MM.1S (cell line): Measurements from ENCODE around the gene PTCHD4.
"Not testable (repeated sequence)": the region's sequence is repeated elsewhere in the genome, so short reads cannot be mapped to it uniquely, and the experiment has no call there.

Source experiments
- EZH2 ChIP-seq: fragments of 300-600 bp; sonication (generic); optimal IDR thresholded peaks from 2 replicates; pipeline ENCODE3; 2017; ENCODE audit warnings: low read depth, mild to moderate bottlenecking, antibody characterized with exemption, low read length, mixed read lengths
- EZH2phosphoT487 ChIP-seq: fragments of 300-600 bp; sonication (generic); IDR thresholded peaks from 2 replicates; pipeline ENCODE4 v1.6.1; 2018; ENCODE audit warnings: antibody characterized with exemption, low read length
- TF ChIP-seq, protein P1 (sequence below): fragments of 300-600 bp; sonication (generic); IDR thresholded peaks from 2 replicates; pipeline ENCODE4 v1.5.1; 2016; ENCODE audit warnings: antibody characterized with exemption, low read length, mixed read lengths

DNA sequence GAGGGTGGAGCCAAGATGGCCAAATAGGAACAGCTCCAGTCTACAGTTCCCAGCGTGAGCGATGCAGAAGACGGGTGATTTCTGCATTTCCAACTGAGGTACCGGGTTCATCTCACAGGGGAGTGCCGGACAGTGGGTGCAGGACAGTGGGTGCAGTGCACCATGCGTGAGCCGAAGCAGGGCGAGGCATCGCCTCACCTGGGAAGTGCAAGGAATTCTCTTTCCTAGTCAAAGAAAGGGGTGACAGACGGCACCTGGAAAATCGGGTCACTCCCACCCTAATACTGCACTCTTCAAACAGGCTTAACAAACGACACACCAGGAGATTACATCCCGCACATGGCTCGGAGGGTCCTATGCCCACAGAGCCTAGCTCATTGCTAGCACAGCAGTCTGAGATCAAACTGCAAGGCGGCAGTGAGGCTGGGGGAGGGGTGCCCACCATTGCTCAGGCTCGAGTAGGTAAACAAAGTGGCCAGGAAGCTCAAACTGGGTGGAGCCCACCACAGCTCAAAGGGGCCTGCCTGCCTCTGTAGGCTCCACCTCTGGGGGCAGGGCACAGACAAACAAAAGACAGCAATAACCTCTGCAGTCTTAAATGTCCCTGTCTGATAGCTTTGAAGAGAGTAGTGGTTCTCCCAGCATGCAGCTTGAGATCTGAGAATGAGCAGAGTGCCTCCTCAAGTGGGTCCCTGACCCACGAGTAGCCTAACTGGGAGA is 8.4 kb downstream of the PTCHD4 start:
- TF ChIP-seq, protein P1, sequence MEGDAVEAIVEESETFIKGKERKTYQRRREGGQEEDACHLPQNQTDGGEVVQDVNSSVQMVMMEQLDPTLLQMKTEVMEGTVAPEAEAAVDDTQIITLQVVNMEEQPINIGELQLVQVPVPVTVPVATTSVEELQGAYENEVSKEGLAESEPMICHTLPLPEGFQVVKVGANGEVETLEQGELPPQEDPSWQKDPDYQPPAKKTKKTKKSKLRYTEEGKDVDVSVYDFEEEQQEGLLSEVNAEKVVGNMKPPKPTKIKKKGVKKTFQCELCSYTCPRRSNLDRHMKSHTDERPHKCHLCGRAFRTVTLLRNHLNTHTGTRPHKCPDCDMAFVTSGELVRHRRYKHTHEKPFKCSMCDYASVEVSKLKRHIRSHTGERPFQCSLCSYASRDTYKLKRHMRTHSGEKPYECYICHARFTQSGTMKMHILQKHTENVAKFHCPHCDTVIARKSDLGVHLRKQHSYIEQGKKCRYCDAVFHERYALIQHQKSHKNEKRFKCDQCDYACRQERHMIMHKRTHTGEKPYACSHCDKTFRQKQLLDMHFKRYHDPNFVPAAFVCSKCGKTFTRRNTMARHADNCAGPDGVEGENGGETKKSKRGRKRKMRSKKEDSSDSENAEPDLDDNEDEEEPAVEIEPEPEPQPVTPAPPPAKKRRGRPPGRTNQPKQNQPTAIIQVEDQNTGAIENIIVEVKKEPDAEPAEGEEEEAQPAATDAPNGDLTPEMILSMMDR: not testable (repeated sequence)
- TF ChIP-seq EZH2, EZH2phosphoT487: not testable (repeated sequence)
